Duodenal mucosa (tissue), 2 donors: ENCODE data around the gene MEF2A.

ENCODE experiments used
- H3K27ac ChIP-seq: one replicate; pipeline ENCODE4 v1.7.0; 2013; ENCODE audit warnings: low read depth, low read length
- H3K27me3 ChIP-seq, 2 donors: one replicate each; pipeline ENCODE4 v1.7.0; 2013; ENCODE audit warnings: low read length in 2 of 2, control low read depth in 1 of 2; ENCODE audit not compliant: insufficient read depth in 2 of 2, control insufficient read depth in 1 of 2
- H3K36me3 ChIP-seq, 2 donors: one replicate each; pipeline ENCODE4 v1.7.0; 2013; ENCODE audit warnings: low read length in 2 of 2, control low read depth in 1 of 2; ENCODE audit not compliant: insufficient read depth in 2 of 2, control insufficient read depth in 1 of 2
- H3K4me1 ChIP-seq, 2 donors: one replicate each; pipeline ENCODE4 v1.7.0; 2013; ENCODE audit warnings: low read length in 2 of 2, control low read depth in 1 of 2; ENCODE audit not compliant: insufficient read depth in 2 of 2, control insufficient read depth in 1 of 2
- H3K4me3 ChIP-seq, 2 donors: one replicate each; pipeline ENCODE4 v1.7.0; 2013; ENCODE audit warnings: low read length in 2 of 2, low read depth in 1 of 2
- H3K9ac ChIP-seq, 2 donors: one replicate each; pipeline ENCODE4 v1.7.0; 2013; ENCODE audit warnings: low read length in 2 of 2, low read depth in 1 of 2
- H3K9me3 ChIP-seq, 2 donors: one replicate each; pipeline ENCODE4 v1.7.0; 2013; ENCODE audit warnings: low read length in 2 of 2, control low read depth in 1 of 2; ENCODE audit not compliant: control insufficient read depth in 1 of 2

Gene MEF2A

DNA sequence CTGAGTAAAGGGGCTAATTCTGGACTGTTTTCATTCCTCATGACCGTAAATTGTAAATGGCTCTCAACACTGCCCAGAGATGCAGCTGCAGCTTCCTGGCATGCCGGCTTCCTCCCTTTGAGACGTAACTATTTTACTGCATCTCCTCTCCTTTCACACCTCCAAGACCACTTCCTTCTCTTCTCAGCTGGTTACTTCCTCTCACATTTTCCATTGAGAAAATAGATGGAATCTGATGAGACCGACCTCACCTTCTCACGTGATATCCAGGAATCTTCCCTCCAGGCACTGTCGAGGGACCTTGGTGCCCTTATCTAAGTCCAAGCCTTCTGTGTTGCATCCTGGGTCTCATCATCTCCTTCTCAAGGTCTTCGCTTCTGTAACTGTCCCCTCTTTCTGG, 154.7 kb downstream of the MEF2A start:
- Histone ChIP-seq H3K27ac (no peak overlapping the region), H3K4me1 (peaks cover 0 to 4% of the 10 kb centered on the region in 2 donors)

DNA sequence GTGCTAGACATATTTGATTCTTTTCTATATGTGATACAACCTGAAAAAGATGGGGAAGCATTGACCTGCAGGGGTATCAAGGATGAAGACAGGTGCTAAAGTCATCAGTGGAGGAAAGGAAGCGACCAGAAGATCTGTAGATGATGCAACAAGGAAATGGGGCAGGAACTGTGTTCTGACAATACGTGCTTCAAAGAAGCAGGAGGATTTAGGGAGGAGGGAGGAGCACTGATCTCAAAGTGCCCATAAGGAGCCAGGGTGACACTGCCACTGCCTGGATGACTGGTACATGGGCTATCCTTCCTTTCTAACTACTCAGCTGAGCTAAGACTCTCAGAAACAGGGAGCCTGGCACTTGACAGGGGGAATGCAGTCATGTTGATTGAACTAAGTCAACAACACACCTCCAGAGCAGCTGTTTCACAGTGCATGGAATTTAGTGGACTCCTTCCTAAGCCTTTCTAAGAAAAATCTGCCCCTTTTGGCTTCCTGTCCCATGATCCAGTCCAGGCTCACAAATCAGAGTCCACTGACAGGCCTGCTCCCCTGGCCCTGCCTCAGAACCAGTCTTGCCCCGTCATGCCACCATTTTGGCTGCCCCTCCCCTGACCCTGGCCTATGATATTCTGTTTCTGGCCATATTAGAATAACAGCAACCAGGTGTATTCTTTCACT, 155.5 kb downstream of the MEF2A start:
- no peaks in the 10 kb centered on the region for H3K27me3 ChIP-seq
- H3K4me3 ChIP-seq: no peak overlapping the region
- no peaks in the 10 kb centered on the region for H3K36me3 ChIP-seq
- no peaks in the 10 kb centered on the region for H3K9me3 ChIP-seq
- no peak overlapping the region for H3K9ac ChIP-seq
- H3K27ac ChIP-seq: no peak overlapping the region
- peaks cover 0 to 7% of the 10 kb centered on the region in 2 donors for H3K4me1 ChIP-seq

More for the DNA sequence above, 154.7 kb downstream of the MEF2A start:
- Histone ChIP-seq H3K36me3 (peaks cover 0 to 5% of the 10 kb centered on the region in 2 donors), H3K4me3 (no peak overlapping the region), H3K9me3 (no peaks in the 10 kb centered on the region), H3K9ac (no peak overlapping the region), H3K27me3 (no peaks in the 10 kb centered on the region)

DNA sequence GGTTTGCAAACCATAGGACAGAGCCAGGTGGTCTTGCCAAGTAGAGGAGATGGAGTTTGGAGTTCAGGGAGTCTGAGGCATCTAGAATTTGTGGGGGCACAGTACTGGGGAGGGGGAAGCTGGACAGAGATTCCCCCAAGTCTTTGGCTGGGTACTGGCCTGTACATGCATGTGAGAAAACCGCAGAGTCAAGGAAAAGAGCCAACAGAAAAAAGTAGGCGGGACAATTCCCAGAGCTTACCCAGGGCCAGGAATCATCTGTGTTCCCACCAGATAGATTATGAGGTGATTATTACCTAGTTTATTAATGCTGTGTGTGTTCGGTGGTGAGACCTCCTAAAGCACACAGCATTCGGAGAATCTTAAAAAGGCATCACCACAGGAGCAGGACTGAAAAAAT, 156.1 kb downstream of the MEF2A start:
- Histone ChIP-seq H3K27me3 (no peaks in the 10 kb centered on the region), H3K4me3 (no peak overlapping the region), H3K4me1 (peaks cover 0 to 7% of the 10 kb centered on the region in 2 donors), H3K9me3 (no peaks in the 10 kb centered on the region), H3K27ac (no peak overlapping the region), H3K9ac (no peak overlapping the region), H3K36me3 (no peaks in the 10 kb centered on the region)

DNA sequence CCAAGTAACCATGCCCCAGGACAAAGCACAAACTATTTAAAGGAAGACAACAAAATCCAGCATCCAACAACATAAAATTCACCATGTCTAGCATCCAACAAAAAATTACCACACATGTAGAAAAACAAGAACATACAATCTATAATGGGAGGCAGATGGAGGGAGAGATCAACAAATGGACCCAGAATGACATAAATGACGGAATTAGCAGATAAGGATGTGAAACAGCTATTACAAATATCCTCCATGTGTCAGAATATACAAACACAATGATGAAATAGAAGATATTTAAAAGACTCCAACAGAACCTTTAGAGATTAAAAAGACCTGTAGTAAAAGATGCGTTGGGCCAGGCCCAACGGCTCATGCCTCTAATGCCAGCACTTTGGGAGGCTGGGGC, 156.6 kb downstream of the MEF2A start:
- Histone ChIP-seq H3K9me3 (no peaks in the 10 kb centered on the region), H3K27ac (no peak overlapping the region), H3K27me3 (no peaks in the 10 kb centered on the region), H3K4me1 (peaks cover 0 to 7% of the 10 kb centered on the region in 2 donors), H3K36me3 (no peaks in the 10 kb centered on the region), H3K9ac (no peak overlapping the region), H3K4me3 (no peak overlapping the region)

DNA sequence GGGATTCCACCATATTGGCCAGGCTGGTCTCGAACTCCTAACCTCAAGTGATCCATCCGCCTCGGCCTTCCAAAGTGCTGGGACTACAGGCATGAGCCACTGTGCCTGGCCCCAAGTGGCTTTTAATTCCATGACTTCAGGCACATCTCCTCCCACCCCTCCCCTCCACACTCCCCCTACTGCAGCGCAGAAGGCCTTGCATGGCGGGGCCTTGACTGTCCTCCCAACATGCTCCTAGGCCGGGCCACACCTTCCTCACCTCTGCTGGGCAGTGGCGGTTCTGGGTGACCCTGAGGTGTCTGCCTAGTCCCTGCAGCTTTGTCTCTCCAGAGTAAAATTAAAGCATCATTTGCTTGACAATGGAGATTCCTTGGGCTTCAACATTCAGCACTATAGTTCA, 160.5 kb downstream of the MEF2A start:
- no peaks in the 10 kb centered on the region for H3K27me3 ChIP-seq
- no peak overlapping the region for H3K4me3 ChIP-seq
- H3K9me3 ChIP-seq: no peaks in the 10 kb centered on the region
- no peak overlapping the region for H3K27ac ChIP-seq
- peaks cover 0 to 16% of the 10 kb centered on the region in 2 donors for H3K36me3 ChIP-seq
- H3K9ac ChIP-seq: no peak overlapping the region
- peaks cover 7 to 8% of the 10 kb centered on the region in 2 donors for H3K4me1 ChIP-seq

DNA sequence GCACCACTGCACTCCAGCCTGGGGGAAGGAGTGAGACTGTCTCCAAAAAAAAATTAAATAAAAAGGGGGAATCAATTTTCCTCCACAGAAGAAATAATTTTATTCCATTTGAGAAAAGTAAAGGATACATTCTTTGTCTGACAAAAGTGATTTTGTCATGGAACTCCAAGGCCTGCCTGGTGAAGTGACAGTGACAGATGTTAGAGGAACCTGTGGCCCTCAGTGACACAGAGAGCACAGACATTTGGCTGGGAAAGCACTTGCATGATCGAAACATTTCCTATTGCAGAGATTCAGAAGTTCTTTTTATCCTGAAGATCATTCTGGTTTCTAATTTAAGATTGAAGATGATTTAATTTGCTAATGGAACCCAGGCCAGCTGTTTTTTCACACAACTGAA, 161.5 kb downstream of the MEF2A start:
- peaks cover 7 to 15% of the 10 kb centered on the region in 2 donors for H3K4me1 ChIP-seq
- peaks cover 0 to 16% of the 10 kb centered on the region in 2 donors for H3K36me3 ChIP-seq
- H3K9ac ChIP-seq: no peak overlapping the region
- H3K9me3 ChIP-seq: no peaks in the 10 kb centered on the region
- no peak overlapping the region for H3K4me3 ChIP-seq
- H3K27ac ChIP-seq: no peak overlapping the region
- H3K27me3 ChIP-seq: no peaks in the 10 kb centered on the region

DNA sequence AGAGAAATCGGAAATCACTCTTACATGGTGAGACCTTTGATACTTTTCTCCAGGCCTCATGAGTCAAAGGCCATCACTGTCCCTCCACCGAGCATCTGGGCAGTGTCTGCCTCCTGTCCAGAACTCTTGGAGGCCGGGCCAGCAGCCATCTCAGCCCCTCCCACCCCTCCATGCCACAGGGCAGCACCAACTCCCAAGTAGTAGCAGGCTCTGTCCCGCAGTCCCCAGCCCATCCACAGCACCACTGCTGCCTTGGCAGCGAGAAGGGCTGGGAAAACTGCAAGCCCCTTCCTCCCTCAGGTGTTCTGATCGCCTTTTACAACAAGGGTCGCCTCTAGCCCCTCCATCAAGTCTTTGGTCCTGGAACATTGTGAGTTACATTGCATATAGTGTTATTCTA, 161.9 kb downstream of the MEF2A start:
- H3K27ac ChIP-seq: no peak overlapping the region
- no peak overlapping the region for H3K4me3 ChIP-seq
- peaks cover 0 to 16% of the 10 kb centered on the region in 2 donors for H3K36me3 ChIP-seq
- no peaks in the 10 kb centered on the region for H3K27me3 ChIP-seq
- no peaks in the 10 kb centered on the region for H3K9me3 ChIP-seq
- peaks cover 7 to 15% of the 10 kb centered on the region in 2 donors for H3K4me1 ChIP-seq
- H3K9ac ChIP-seq: no peak overlapping the region

DNA sequence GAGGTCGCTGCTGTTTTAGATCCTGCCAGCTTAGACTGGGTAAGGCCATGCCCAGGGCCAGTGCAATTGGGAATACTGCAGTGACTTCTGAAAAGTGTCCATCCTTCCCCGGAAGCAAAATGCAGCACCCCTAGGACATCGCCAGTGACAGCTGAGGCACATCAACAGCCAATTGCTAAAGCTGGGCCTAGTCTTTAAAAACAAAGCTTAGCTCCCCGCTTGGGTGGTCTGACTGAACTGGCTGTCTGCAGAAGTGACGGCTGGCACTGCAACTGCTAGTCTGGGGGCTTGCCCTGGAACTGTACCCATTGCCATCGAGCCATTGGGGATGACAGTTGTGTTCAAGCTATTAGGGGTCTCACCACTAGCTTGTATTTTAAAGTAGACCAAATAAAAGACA, 163.1 kb downstream of the MEF2A start:
- H3K4me1 ChIP-seq: peaks cover 7 to 15% of the 10 kb centered on the region in 2 donors
- H3K36me3 ChIP-seq: peaks cover 0 to 16% of the 10 kb centered on the region in 2 donors
- no peaks in the 10 kb centered on the region for H3K9me3 ChIP-seq
- no peak overlapping the region for H3K27ac ChIP-seq
- H3K9ac ChIP-seq: no peak overlapping the region
- no peak overlapping the region for H3K4me3 ChIP-seq
- no peaks in the 10 kb centered on the region for H3K27me3 ChIP-seq

DNA sequence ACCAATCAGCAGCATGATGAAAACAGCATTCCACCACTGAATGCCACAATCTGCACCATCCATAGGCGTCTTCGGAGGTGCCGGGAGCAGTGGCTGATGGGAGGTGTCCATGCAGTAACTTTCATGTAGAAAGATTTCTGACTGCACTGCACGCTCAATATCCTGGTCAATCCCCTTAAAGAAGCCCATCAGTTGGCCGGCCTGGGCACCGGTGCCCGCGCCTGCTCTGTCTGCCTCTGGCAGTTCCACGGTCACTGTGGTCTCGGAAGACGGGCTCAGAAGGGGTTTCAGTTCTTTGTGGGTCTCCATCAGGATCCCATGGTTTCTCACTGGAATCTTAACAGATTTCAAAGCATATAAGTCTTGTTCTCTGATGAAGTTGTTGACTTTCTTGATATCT, 163.5 kb downstream of the MEF2A start:
- Histone ChIP-seq H3K27ac (no peak overlapping the region), H3K4me3 (no peak overlapping the region), H3K4me1 (peaks cover 7 to 15% of the 10 kb centered on the region in 2 donors), H3K9me3 (no peaks in the 10 kb centered on the region), H3K27me3 (no peaks in the 10 kb centered on the region), H3K36me3 (peaks cover 0 to 16% of the 10 kb centered on the region in 2 donors), H3K9ac (no peak overlapping the region)

DNA sequence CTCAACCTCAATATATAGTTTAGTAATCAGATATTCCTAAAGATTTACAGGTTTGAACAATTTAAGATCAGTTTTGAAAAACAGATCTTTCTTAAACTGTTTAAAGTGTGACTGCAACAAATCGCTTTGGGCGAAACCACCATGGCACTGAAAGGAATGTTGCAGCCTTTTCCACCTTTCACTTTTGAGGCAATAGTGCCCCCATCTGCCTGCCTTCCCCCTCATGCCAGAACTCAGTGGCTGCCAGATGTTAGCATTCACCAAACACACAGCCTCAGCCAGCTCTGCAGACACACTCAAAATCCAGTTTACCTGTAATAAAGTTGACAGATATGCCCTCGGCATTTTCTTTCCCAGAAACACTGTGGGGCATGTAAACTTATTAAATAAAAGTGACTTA, 164.1 kb downstream of the MEF2A start:
- H3K9me3 ChIP-seq: no peaks in the 10 kb centered on the region
- H3K36me3 ChIP-seq: peaks cover 0 to 16% of the 10 kb centered on the region in 2 donors
- H3K4me1 ChIP-seq: peaks cover 10 to 15% of the 10 kb centered on the region in 2 donors
- H3K4me3 ChIP-seq: no peak overlapping the region
- no peak overlapping the region for H3K27ac ChIP-seq
- no peak overlapping the region for H3K9ac ChIP-seq
- H3K27me3 ChIP-seq: no peaks in the 10 kb centered on the region
